Natural killer cell (primary cell): ENCODE measurements around the gene PASK. TPM values are rescaled to one million over a fixed set of nuclear protein-coding genes. Genes with fewer than 3 reads are reported as not detected.

Experiments used
- ATAC-seq, 3 donors: fragments of 150-1000 bp in 2 of 3; fragments of 200-7000 bp in 1 of 3; cut with Tn5 transposase; 1 replicate in 1 of 3; 2 replicates in 2 of 3; pipeline ENCODE4 v1.10.0; 2021; ENCODE audit warnings: mild to moderate bottlenecking in 2 of 3, moderate library complexity in 2 of 3
- DNase-seq, 2 donors: peaks; one replicate each; pipeline versions ENCODE4 v3.0.0 to v3.0.0-alpha.2; 2013 to 2021; ENCODE audit warnings: mixed read lengths in 1 of 2
- H3K27ac ChIP-seq: one replicate; pipeline ENCODE4 v1.5.1; 2013; ENCODE audit warnings: mild to moderate bottlenecking, low read length
- H3K27me3 ChIP-seq: one replicate; pipeline ENCODE4 v1.6.1; 2013; ENCODE audit warnings: low read length; ENCODE audit not compliant: control insufficient read depth, insufficient read depth
- H3K36me3 ChIP-seq: one replicate; pipeline ENCODE4 v1.6.1; 2013; ENCODE audit warnings: low read length; ENCODE audit not compliant: control insufficient read depth, insufficient read depth
- H3K4me1 ChIP-seq: one replicate; pipeline ENCODE4 v1.6.1; 2013; ENCODE audit warnings: low read length; ENCODE audit not compliant: control insufficient read depth, insufficient read depth
- H3K4me3 ChIP-seq: one replicate; pipeline ENCODE4 v1.5.1; 2013; ENCODE audit warnings: low read length
- H3K9me3 ChIP-seq: one replicate; pipeline ENCODE4 v1.6.1; 2013; ENCODE audit warnings: low read length; ENCODE audit not compliant: control insufficient read depth, insufficient read depth
- H3K27ac Mint-ChIP-seq, 2 donors: one replicate each; pipeline ENCODE4 v1.8.0; 2022; ENCODE audit warnings: mild to moderate bottlenecking in 2 of 2, mixed read lengths in 2 of 2, moderate library complexity in 1 of 2
- H3K27me3 Mint-ChIP-seq, 2 donors: one replicate each; pipeline ENCODE4 v1.8.0; 2022; ENCODE audit warnings: low read depth in 2 of 2, mixed read lengths in 2 of 2
- H3K36me3 Mint-ChIP-seq: one replicate; pipeline ENCODE4 v1.8.0; 2022; ENCODE audit warnings: mixed read lengths
- H3K4me1 Mint-ChIP-seq, 2 donors: one replicate each; pipeline ENCODE4 v1.8.0; 2022; ENCODE audit warnings: mixed read lengths in 2 of 2
- H3K4me3 Mint-ChIP-seq: one replicate; pipeline ENCODE4 v1.8.0; 2022; ENCODE audit warnings: mild to moderate bottlenecking, moderate library complexity, mixed read lengths
- H3K9me3 Mint-ChIP-seq, 2 donors: one replicate each; pipeline ENCODE4 v1.8.0; 2022; ENCODE audit warnings: mixed read lengths in 2 of 2
- CTCF ChIP-seq: fragments of 200-600 bp; IDR thresholded peaks from one replicate; pipeline ENCODE4 v1.8.0; 2022; ENCODE audit warnings: antibody characterized with exemption
- WGBS: methylation state at CpG from one replicate; pipeline ENCODE4 v1.1.7; 2013; ENCODE audit warnings: missing lambda C conversion rate; ENCODE audit not compliant: insufficient coverage; 5-methylcytosine and 5-hydroxymethylcytosine counted together
- intact Hi-C: fragments of 100-400 bp; cut with micrococcal nuclease; formaldehyde crosslinking; loops from one replicate; pipeline ENCODE4 v1.14.2; 2022
- total RNA-seq, 4 donors: library from RNA; stranded (reverse); fragments of 120-200 nt in 1 of 4; gene quantifications; one replicate each; pipeline versions ENCODE4 v1.2.3 to v1.2.4, GENCODE V29; 2013 to 2022

PASK gene
- total RNA-seq, 3 donors from 2014 or later (not counting 1 experiment from before 2014, with no cell fraction given), result 27.9 to 45.2 (median 36.2) TPM

GRCh38 chr2:241067501-241068135 lies 81.7 kb downstream of the PASK start:
- Histone ChIP-seq H3K36me3 (no peaks in the 10 kb centered on the region), H3K27me3 (no peaks in the 10 kb centered on the region), H3K9me3 (no peaks in the 10 kb centered on the region), H3K27ac (no peak overlapping the region), H3K4me3 (no peak overlapping the region), H3K4me1 (peaks cover 6% of the 10 kb centered on the region)
- Mint-ChIP-seq H3K9me3 (no peaks in the 10 kb centered on the region), H3K36me3 (no peaks in the 10 kb centered on the region), H3K4me1 (peaks cover 0 to 11% of the 10 kb centered on the region in 2 donors), H3K27ac (no peak overlapping the region), H3K27me3 (peaks cover 0 to 3% of the 10 kb centered on the region in 2 donors), H3K4me3 (no peak overlapping the region)
- intact Hi-C loops, result no loop called here
- 92% methylated on average over 21 of the region's 21 CpGs for WGBS
- no peak for TF ChIP-seq CTCF
- DNase-seq (no peak), ATAC-seq (no peak)

GRCh38 chr2:241066893-241067341 lies 82.4 kb downstream of the PASK start:
- H3K27ac Mint-ChIP-seq, result no peak overlapping the region
- H3K4me3 Mint-ChIP-seq, result no peak overlapping the region
- H3K36me3 Mint-ChIP-seq, result no peaks in the 10 kb centered on the region
- Histone ChIP-seq H3K27ac (no peak overlapping the region), H3K36me3 (no peaks in the 10 kb centered on the region), H3K9me3 (no peaks in the 10 kb centered on the region), H3K4me3 (no peak overlapping the region), H3K27me3 (no peaks in the 10 kb centered on the region), H3K4me1 (peaks cover 6% of the 10 kb centered on the region)
- peaks cover 0 to 11% of the 10 kb centered on the region in 2 donors for H3K4me1 Mint-ChIP-seq
- H3K27me3 Mint-ChIP-seq, result peaks cover 0 to 3% of the 10 kb centered on the region in 2 donors
- DNase-seq (no peak), ATAC-seq (no peak)
- no peaks in the 10 kb centered on the region for H3K9me3 Mint-ChIP-seq
- intact Hi-C loops, result no loop called here
- 95% methylated on average over 15 of the region's 15 CpGs for WGBS
- no peak for TF ChIP-seq CTCF

GRCh38 chr2:241066171-241066892 lies 82.9 kb downstream of the PASK start:
- 92% methylated on average over 21 of the region's 21 CpGs for whole genome bisulfite sequencing
- H3K4me1 Mint-ChIP-seq, result peaks cover 0 to 11% of the 10 kb centered on the region in 2 donors
- DNase-seq (no peak), ATAC-seq (no peak)
- no peaks in the 10 kb centered on the region for H3K36me3 Mint-ChIP-seq
- Histone ChIP-seq H3K36me3 (no peaks in the 10 kb centered on the region), H3K27ac (no peak overlapping the region), H3K4me3 (no peak overlapping the region), H3K27me3 (no peaks in the 10 kb centered on the region), H3K9me3 (no peaks in the 10 kb centered on the region), H3K4me1 (peaks cover 6% of the 10 kb centered on the region)
- no peaks in the 10 kb centered on the region for H3K9me3 Mint-ChIP-seq
- no peak overlapping the region for H3K4me3 Mint-ChIP-seq
- H3K27ac Mint-ChIP-seq, result no peak overlapping the region
- TF ChIP-seq CTCF, result no peak
- peaks cover 0 to 3% of the 10 kb centered on the region in 2 donors for H3K27me3 Mint-ChIP-seq
- intact Hi-C loops, result no loop called here
